GM12878 (cell line): ENCODE results near the gene RPS15A. TPM values are rescaled to one million over a fixed set of nuclear protein-coding genes. Genes with fewer than 3 reads are reported as not detected.

ENCODE experiments used
- ATAC-seq: fragments of 200-7000 bp; cut with Tn5 transposase; 3 replicates; pipeline ENCODE4 v1.9.1; 2020; ENCODE audit warnings: mild to moderate bottlenecking, moderate library complexity
- BruUV-seq: library from RNA; stranded (reverse); fragments of 400-500 nt; replicated peaks from 2 replicates; lab custom pipeline; 2021; lab: Mats Ljungman, UMichigan
- CTCF ChIA-PET: fragments of 300-600 bp; sonication (Branson Sonifier 250); formaldehyde crosslinking; extraction: SDS; loops from one replicate; lab custom pipeline; 2021; ENCODE audit warnings: inconsistent platforms; lab: Yijun Ruan, JAX
- POLR2A ChIA-PET: fragments of 350-600 bp; formaldehyde crosslinking; extraction: SDS; loops from one replicate; lab custom pipeline; 2021; ENCODE audit warnings: inconsistent platforms; lab: Charles Lee
- RAD21 ChIA-PET: fragments of 300-600 bp; sonication (Branson Sonifier 250); formaldehyde crosslinking; loops from one replicate; lab custom pipeline; 2023; ENCODE audit warnings: antibody characterized with exemption; ENCODE audit not compliant: unreplicated experiment; lab: Charles Lee
- SMC1A ChIA-PET: fragments of 300-600 bp; sonication (Branson Sonifier 250); formaldehyde crosslinking; loops from one replicate; lab custom pipeline; 2023; ENCODE audit not compliant: unreplicated experiment, uncharacterized antibody; lab: Charles Lee
- DNase-seq: peaks from one replicate; pipeline ENCODE4 v3.0.0-alpha.2; 2011; ENCODE audit warnings: low read depth, low spot score
- FAIRE-seq: peaks from 3 replicates; lab custom pipeline; 2011; peaks lifted over from hg19 to GRCh38; lab: Jason Lieb, UNC
- H2AFZ ChIP-seq: 2 replicates; pipeline ENCODE4 v1.6.0; 2011; ENCODE audit warnings: low read depth, low read length, control low read depth; ENCODE audit not compliant: control insufficient read depth
- H3K27ac ChIP-seq: 2 replicates; pipeline ENCODE4 v1.5.1; 2011; ENCODE audit warnings: control low read depth; ENCODE audit not compliant: control insufficient read depth, insufficient read depth
- H3K27me3 ChIP-seq, 2 experiments: replicated peaks in 1 of 2; 2 replicates each; pipeline versions ENCODE4 v1.6.0 to v1.6.1; 2011; ENCODE audit warnings: low read length in 1 of 2; ENCODE audit not compliant: control insufficient read depth in 2 of 2, insufficient read depth in 2 of 2
- H3K36me3 ChIP-seq, 2 experiments: 2 replicates each; pipeline ENCODE4 v1.5.1; 2011; ENCODE audit warnings: low read length in 1 of 2; ENCODE audit not compliant: control insufficient read depth in 2 of 2, insufficient read depth in 2 of 2
- H3K4me1 ChIP-seq: 2 replicates; pipeline ENCODE4 v1.6.1; 2011; ENCODE audit warnings: mild to moderate bottlenecking, low read length, moderate library complexity, mixed read lengths; ENCODE audit not compliant: control insufficient read depth, insufficient read depth
- H3K4me2 ChIP-seq: 2 replicates; pipeline ENCODE4 v1.6.0; 2011; ENCODE audit warnings: control low read depth; ENCODE audit not compliant: control insufficient read depth, insufficient read depth
- H3K4me3 ChIP-seq: fragments of 200-600 bp; sonication (generic); 2 replicates; pipeline ENCODE4 v1.5.1; 2016
- H3K79me2 ChIP-seq: 2 replicates; pipeline ENCODE4 v1.6.0; 2011; ENCODE audit warnings: low read length; ENCODE audit not compliant: control insufficient read depth, insufficient read depth
- H3K9ac ChIP-seq: 2 replicates; pipeline ENCODE4 v1.8.0; 2011; ENCODE audit warnings: low read length, control low read depth, mixed read lengths; ENCODE audit not compliant: control insufficient read depth, insufficient read depth
- H3K9me3 ChIP-seq: replicated peaks from 3 replicates; pipeline ENCODE4 v1.5.1; 2011; ENCODE audit warnings: mild to moderate bottlenecking, low read length; ENCODE audit not compliant: control insufficient read depth, insufficient read depth
- H4K20me1 ChIP-seq: 2 replicates; pipeline ENCODE4 v1.6.0; 2011; ENCODE audit not compliant: control insufficient read depth, insufficient read depth
- BCL11A ChIP-seq: IDR thresholded peaks from 2 replicates; pipeline ENCODE4 v1.6.1; 2011; ENCODE audit warnings: low read depth, low read length
- TCF7 ChIP-seq: IDR thresholded peaks from 2 replicates; pipeline ENCODE4 v1.6.1; 2014; ENCODE audit warnings: antibody characterized with exemption, borderline replicate concordance
- WGBS: methylation state at CpG from one replicate; pipeline ENCODE4 v1.1.6; 2016; ENCODE audit warnings: low lambda C conversion rate; ENCODE audit not compliant: insufficient replicate concordance, insufficient coverage; ENCODE audit errors: missing lambda C conversion rate; 5-methylcytosine and 5-hydroxymethylcytosine counted together
- in situ Hi-C: fragments of 300-500 bp; cut with MboI; formaldehyde crosslinking; loops from 9 replicates; pipeline ENCODE4 v1.14.3; 2018; ENCODE audit warnings: mixed read lengths
- intact Hi-C: fragments of 100-400 bp; cut with micrococcal nuclease; formaldehyde crosslinking; loops from one replicate; pipeline ENCODE4 v1.14.2; 2022; ENCODE audit not compliant: unreplicated experiment
- polyA plus RNA-seq, 11 experiments: library from polyadenylated mRNA; depleted of rRNA in 4 of 11; unstranded in 6 of 11; stranded (reverse) in 5 of 11; fragments of >200 nt; fragmentation: Nextera tagmentation in 4 of 11; fragmentation: Illumina TruSeq in 1 of 11; extraction: Ambion mirVana in 4 of 11; extraction: Trizol in 1 of 11; gene quantifications; 1 replicate in 1 of 11; 2 replicates in 10 of 11; pipeline versions ENCODE4 v1.2.1 to v1.2.3, GENCODE V29; 2011 to 2016; ENCODE audit warnings: inconsistent platforms in 2 of 11, missing spikeins in 2 of 11, low read depth in 1 of 11
- total RNA-seq, 4 experiments: library from RNA; depleted of rRNA in 3 of 4; stranded (reverse); fragments of >200 nt in 3 of 4; fragmentation: Illumina TruSeq in 1 of 4; extraction: Trizol in 1 of 4; gene quantifications; 2 replicates each; pipeline versions ENCODE4 v1.2.1 to v1.2.3, GENCODE V29; 2013 to 2021

The RPS15A gene
- total and polyA plus RNA-seq, 10 of the 15 experiments (the other 5 are each of a cell fraction or from before 2014, with no cell fraction given) = 1,566 to 6,408 (median 2,999) TPM

- ATAC-seq (no peak), DNase-seq (no peak), FAIRE-seq (no peak)
- POLR2A ChIA-PET = interaction anchor here (1.2 to 8.9 kb wide), 3 partner anchors 14 to 264 kb away, joined by 4 to 128 read pairs (median 5); partner anchors contain the start of genes COQ7 and RPS15A
- TF ChIP-seq TCF7 (0 out of 2 replicates have a peak, but pooled peaks have one; percentile 17), BCL11A (no peak)
- in situ Hi-C loops = loop anchor here (5.0 kb wide), 1 partner anchor 169 kb away; no protein-coding TSS in a partner anchor
- Histone ChIP-seq H3K4me2 (no peak overlapping the region), H3K27me3 (no peaks in the 10 kb centered on the region), H4K20me1 (no peaks in the 10 kb centered on the region), H3K27ac (no peak overlapping the region), H3K9ac (no peak overlapping the region), H2AFZ (no peak overlapping the region), H3K4me3 (no peak overlapping the region), H3K4me1 (peaks cover 12% of the 10 kb centered on the region), H3K36me3 (peaks cover 0 to 6% of the 10 kb centered on the region in 2 experiments; a peak in 2 of 4 replicates), H3K9me3 (no peaks in the 10 kb centered on the region), H3K79me2 (peaks cover 35% of the 10 kb centered on the region)
- SMC1A ChIA-PET = interaction anchor here (1.0 to 7.2 kb wide), 6 partner anchors 14 to 167 kb away, joined by 3 to 64 read pairs (median 8); no protein-coding TSS in a partner anchor
- RAD21 ChIA-PET = interaction anchor here (1.3 to 6.9 kb wide), 4 partner anchors 15 to 166 kb away, joined by 3 to 71 read pairs (median 4); partner anchors contain the start of gene RPS15A
- intact Hi-C loops = loop anchor here (5.0 kb wide), 1 partner anchor 124 kb away; the partner anchor contains the start of gene SMG1
- 96% methylated on average over 16 of the region's 16 CpGs for WGBS
- CTCF ChIA-PET = interaction anchor here (0.8 to 5.3 kb wide), 12 partner anchors 13 to 166 kb away, joined by 3 to 80 read pairs (median 10); partner anchors contain the start of gene RPS15A
- no TSS peak for BruUV-seq
Observed at GRCh38 chr16:18802767-18803343, 12.7 kb upstream of the RPS15A start.
